GM19193 (cell line): ENCODE data around the gene DENND1C.
A peak's percentile ranks its signal among the peaks of the same experiment; 100 is the strongest.

ENCODE experiments used
- POLR2A ChIP-seq: IDR thresholded peaks from 4 replicates; pipeline ENCODE4 v1.6.1; 2011; ENCODE audit not compliant: insufficient read depth, insufficient read length; ENCODE audit errors: extremely low read depth

DENND1C gene

DNA sequence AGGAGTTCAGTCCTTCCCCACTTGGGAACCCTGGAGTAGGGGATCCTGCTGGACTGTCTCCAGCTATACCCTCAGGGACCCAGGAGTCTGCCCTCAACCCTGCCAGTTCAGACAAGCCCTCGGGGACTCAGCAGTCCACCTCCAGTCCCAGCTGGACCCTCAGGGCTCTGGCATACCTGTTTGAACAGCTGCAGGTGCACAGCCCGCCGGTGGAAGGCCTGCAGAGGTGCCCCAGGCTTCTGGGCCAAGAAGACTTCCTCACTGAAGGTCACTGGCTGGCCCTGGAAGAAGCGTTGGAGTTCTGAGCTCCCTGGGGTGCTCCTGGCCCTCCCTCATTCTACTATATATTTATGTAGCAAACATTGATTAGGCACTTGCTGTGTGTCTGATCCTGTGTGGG, 8.9 kb downstream of the DENND1C start:
- TF ChIP-seq POLR2A: no peak

DNA sequence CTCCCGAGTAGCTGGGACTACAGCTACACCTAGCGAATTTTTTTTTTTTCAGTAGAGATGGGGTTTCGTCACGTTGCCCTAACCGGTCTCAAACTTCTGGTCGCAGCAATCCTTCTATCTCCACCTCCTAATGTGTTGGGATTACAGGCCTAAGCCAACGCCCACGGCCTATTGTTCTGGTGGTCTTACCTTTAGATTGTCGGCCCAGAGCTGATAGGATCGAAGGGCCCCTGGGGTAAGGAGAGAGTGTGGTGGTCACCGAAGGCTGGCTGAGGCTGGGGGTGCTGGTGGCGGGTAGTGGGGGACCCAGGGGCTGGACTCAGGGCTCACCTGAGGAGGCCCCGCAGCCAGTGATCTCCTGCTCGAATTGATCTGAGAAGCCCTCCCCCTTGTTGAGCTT, 10.5 kb downstream of the DENND1C start:
- no peak for TF ChIP-seq POLR2A

DNA sequence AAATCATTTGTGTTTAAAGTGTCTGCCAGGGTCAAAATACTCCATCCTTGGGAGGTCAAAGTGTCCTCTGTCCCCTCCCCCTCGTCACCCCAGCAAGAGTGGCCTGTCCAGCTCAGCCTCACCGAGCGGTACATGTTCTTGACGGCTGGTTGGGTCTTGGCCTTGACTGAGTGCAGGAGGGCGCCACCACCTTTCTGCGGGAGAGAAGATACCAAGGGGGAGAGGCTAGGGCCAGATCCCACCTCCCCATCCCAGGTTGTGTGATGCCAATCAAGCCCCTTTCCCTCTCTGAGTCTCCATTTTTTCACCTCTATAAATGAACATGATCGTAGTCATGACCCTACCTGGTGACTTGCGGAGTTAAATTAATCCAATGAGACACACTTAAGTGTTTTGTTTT, 11.4 kb downstream of the DENND1C start:
- TF ChIP-seq POLR2A: no peak

DNA sequence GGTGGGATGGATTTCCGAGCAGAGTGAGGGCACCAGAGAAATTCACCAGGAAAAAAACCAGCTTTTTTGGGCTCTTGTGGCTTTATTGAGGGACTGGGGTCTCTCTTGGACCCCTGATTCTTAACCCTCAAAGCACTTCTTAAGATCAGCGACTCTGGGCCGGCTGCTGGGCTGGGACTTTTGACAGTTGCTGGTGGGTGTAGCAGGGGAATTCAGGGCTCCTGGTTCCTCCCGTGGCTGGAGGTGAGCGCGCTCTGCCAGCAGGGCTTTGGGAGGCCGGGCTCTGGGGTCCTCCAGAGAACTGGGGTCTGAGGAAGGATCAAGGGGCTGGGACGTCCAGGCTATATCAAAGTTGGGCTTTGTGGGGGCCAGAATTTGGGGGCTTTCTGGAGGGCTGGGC, 14.2 kb downstream of the DENND1C start:
- TF ChIP-seq POLR2A: no peak

DNA sequence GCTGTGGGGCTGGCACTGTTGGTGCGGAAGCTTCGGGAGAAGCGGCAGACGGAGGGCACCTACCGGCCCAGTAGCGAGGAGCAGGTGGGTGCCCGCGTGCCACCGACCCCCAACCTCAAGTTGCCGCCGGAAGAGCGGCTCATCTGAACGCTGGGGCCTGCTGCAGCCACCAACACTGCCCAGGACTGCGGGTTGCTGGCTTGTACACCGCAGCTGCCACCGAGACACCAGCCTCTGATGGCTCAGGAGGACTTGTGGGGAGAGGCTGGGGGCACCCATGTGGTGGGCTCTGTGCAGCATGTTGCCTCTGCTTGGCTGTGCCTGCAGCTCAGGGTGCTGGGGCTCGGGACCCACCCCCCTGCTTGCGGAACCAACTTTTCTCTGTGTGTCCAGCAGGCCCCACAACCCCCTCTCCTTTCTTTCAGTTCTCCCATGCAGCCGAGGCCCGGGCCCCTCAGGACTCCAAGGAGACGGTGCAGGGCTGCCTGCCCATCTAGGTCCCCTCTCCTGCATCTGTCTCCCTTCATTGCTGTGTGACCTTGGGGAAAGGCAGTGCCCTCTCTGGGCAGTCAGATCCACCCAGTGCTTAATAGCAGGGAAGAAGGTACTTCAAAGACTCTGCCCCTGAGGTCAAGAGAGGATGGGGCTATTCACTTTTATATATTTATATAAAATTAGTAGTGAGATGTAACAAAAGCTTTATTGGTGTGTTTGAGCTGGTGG, 14.9 kb downstream of the DENND1C start:
- TF ChIP-seq POLR2A: no peak

DNA sequence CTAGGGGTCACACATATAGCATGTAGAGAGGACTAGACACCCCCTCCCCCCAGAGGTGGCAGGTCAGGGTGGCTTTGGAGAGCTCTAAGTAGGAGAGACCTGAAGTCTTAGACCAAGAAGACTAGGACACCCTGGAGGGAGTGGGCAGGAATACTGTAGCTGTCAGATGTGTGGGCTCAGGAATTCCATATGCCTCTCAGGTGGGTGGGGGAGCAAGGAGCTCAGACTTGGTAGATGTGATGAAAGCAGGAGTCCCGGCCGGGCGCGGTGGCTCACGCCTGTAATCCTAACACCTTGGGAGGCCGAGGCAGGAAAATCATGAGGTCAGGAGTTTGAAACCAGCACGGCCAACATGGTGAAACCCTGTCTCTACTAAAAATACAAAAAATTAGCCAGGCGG, 15.9 kb downstream of the DENND1C start:
- no peak for TF ChIP-seq POLR2A

DNA sequence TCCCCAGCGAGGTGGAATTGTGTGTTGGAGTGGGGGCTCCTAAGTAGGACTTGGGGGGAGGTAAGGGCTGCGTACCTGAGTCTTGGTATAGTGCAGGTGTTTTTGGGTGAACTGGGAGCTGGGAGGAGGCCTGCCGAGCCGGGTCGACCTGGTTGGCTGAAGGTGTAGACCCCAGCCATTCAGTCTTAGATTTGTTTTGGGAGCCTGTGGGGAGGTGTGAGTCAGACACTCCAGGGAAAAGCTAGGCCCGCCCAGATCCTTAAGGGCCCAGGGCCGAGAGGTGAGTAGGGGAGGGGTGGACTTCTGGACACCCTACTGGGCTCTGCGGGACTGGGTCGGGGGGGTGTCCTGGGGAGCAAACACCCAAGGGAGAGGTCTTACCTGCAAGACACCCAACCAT, 16.6 kb downstream of the DENND1C start:
- no peak for TF ChIP-seq POLR2A

DNA sequence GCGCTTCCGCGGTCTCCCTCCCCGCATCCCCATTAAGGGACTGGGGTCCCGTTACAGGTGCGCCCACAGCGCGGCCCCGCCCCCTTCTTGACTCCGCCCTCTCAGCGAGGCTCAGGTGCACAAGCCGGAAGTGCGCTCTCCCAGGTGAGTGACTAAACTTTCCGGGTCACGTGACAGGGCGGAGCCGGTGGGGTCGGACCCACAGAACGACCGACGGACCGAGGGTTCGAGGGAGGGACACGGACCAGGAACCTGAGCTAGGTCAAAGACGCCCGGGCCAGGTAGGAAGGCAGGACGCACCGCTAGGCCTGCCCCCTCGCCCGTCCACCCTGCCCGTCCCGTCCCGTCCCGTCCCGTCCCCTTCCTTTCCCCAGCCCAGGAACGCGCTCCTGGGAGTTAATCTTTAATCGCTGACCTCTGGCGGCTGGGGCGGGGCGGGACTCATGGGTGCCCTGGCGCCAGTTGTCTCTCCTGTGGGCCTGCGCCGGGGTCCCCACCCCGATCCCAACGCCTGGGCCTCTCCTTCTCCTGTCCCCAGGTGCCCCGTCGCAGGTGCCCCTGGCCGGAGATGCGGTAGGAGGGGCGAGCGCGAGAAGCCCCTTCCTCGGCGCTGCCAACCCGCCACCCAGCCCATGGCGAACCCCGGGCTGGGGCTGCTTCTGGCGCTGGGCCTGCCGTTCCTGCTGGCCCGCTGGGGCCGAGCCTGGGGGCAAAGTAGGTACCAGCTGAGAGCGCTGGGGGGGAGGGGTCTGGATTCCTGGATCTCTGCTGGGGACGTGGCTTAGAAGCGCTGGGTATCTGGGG, 17.3 kb downstream of the DENND1C start, which contains the start of gene CRB3:
CRB3 (plus strand) TSS at position 202 of the 804 bp plus-strand sequence; CDS start at position 633, 431 bp downstream.
- TF ChIP-seq POLR2A: no peak

DNA sequence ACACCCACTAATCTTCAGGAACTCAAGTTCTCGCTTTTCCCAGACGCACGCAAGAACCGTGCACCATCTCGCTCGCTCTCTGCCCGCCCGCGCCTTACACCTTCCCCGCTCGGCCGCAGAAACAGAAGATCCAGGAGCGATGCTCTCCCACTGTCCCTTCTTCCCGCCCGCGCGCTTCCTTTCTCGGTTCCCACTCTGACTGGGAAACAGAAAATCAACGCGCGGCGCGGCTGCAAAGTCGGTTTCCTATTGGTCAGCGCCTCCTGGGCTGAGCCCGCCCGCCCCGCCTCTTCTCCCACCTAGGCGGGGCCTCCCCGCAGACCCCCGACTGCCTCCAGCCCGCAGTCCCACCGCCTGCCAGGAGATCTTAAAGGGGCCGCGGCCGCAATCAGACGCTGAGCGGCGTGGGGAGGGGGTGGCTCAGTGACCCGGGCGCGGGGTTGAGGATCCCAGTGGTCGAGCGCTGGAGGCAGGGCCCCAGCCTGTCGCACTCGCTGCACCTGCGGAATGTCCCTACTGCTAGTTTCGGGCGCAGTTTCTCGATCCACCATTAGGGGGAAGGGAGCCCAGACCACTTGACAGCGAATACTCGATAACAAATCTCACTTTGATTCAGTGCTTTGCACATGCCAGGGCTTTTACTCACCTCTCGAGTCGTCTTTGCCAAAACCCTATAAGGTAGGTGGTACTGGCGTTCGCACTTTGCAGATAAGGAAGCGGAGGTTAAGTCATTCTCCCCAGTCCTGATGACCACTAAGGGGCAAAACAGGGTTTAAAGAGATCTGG, 21.3 kb downstream of the DENND1C start:
- TF ChIP-seq POLR2A: peak; percentile 68

DNA sequence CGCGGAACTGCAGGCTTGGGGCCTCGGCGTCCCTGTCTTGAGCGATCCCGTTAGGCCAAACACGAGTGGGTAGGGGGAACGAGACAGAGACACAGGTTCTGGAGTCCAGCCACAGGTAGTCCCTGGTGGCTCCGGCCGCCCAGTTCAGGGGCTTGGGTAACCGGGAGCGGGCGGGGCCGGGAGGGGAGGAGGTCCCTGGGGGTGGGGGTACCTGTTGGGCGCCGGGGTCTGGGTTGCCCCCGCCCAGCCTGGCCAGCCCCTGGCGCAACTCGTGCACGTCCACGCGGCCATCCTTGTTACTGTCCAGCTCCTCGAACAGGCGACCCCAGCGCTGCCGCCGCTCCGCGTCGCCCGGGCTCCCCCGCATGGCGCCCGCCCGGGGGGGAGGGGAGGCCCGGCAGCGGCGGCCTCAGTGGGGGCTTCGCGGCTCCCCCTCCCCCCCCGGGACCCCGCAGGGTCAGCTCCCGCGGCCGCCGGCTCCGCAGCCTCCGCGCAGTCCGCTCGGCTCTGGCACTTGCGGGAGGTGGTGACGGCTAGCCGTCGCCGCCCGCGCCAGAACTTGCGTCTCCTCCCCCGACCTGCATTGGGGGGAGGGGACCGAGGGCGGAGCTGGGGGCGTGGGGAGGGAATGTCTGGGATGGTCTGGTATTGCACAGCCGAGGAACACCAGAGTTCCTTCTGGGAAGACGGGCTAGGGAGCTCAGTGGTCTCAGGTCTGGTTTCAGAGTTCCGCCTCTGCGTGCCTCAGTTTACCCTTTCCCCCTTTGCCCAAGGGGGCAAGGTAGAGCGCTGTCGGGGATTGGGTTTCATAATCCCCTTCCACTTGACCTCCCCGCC, 22.1 kb downstream of the DENND1C start, which contains the start of gene SLC25A23:
SLC25A23 (minus strand) TSS at position 531 of the 837 bp plus-strand sequence; CDS start at position 367, 164 bp downstream.
- TF ChIP-seq POLR2A: peak; percentile 51

DNA sequence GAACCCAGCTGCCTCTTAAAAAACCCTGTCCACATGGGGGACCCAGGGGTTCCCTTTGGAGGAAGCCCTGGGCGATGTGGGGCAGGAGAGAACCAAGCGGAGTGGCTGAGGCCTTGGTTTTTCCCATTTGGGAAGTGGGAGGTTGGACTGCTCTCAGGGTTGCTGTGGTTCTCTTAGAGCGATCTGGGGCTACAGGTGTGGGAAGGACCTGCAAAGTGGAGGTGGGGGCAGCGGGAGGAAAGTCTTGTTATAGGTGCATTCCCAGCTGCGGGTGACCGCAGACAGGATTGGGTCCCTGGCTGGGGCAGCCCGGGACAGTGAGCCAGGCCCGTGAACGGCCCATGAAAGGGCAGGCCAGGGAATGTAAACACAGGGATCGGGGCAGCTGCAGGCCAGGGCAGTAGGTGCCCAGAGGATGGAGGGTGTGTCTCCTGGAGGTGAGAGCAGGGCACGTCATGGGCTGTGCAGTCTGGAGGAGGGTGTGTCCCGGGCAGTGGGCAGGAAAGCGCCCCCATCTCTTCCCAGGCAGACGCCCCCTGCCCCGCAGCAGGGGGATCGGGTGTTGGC, 22.8 kb downstream of the DENND1C start:
- no peak for TF ChIP-seq POLR2A

DNA sequence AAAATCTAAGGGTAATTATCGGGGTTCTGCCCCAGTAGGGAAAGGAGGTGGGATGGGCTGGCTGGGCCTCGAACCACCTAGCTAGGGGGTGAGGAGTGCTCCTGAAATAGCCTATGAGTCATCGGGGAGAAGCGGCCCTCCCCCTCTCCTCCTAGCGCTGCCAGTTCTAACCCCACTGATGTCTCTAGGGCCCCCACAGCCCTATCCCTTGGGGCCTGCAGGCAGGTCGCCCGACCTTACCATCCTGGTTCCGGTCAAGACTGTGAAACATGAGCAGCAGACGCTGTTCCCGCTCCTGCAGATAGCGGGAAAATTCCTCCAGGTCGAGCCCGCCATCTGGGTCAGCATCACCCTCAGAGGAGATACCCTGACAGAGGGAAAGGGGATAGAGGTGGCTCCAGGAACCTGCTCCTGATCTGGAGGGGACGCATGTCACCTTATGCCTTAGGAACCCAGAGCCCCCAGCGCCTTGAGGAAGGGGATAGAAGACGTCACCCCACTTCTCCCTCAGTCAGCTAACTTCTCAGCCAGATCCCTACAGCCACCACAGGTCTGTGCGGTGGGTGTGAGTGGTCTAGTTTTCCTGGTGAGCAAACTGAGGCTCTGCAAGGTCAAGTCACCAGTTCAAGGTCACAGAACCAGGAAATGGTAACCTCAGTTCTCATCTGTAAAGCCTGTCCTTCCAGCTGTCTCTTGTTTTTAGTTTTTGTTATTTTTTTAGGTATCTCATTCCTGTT, 23.5 kb downstream of the DENND1C start:
- peak; percentile 22 for TF ChIP-seq POLR2A

DNA sequence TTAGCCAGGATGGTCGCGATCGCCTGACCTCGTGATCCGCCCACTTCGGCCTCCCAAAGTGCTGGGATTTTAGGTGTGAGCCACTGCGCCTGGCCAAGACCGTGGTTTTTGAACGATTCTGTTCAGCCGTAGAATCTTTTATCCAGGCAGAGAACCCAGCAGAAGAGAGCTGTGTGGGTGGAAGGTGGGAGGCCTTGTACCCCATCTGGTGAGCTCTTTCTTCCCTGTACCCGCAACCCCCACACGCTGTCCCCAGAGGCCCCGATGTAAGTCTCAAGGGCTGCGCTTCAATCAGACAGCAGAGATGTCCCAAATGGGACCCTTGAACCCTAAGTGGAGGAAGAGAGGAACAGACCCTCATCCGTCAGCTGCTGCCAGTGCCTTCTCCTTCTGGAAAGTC, 25.7 kb downstream of the DENND1C start:
- no peak for TF ChIP-seq POLR2A
